ENCODE measurements around the gene RANGAP1. TPM values are rescaled to one million over a fixed set of nuclear protein-coding genes. Genes with fewer than 3 reads are reported as not detected.

RANGAP1 gene
- polyA plus RNA-seq, 1 donor (not counting 4 experiments of a cell fraction or from before 2014, with no cell fraction given) = 85.9 TPM

- H3K9me1 ChIP-seq (ENCODE audit: control insufficient read depth, extremely low read depth, insufficient read depth, low read length) = no peaks in the 10 kb centered on the region
- no peak overlapping the region for H3K27ac ChIP-seq (ENCODE audit: control insufficient read depth, insufficient read depth, low read length)
- no peak overlapping the region for H3K9ac ChIP-seq (ENCODE audit: control insufficient read depth, extremely low read depth, insufficient read depth, low read length)
- H3K27me3 ChIP-seq (ENCODE audit: control insufficient read depth, extremely low read depth, insufficient read depth, low read length) = no peaks in the 10 kb centered on the region
- no peak overlapping the region for H2AFZ ChIP-seq (ENCODE audit: control insufficient read depth, low read length)
- FAIRE-seq (no peak), DNase-seq (ENCODE audit: low read depth, low spot score) (no peak)
- H3K4me1 ChIP-seq (ENCODE audit: control insufficient read depth, extremely low read depth, insufficient read depth, low read length) = peaks cover 18% of the 10 kb centered on the region
- no peak overlapping the region for H3K4me3 ChIP-seq (ENCODE audit: control insufficient read depth in 2 of 3, extremely low read depth in 1 of 3, insufficient read depth in 2 of 3, low read depth in 1 of 3, low read length in 3 of 3)
- dilution Hi-C loops (cut with MboI; ENCODE audit: extremely low pct_ligation_motif_present, low sequenced_read_pairs) = no loop called here
- TF ChIP-seq EZH2 (IDR thresholded peaks at IDR 0.05; ENCODE audit: low read length) = no peak
- TF ChIP-seq, protein P1, sequence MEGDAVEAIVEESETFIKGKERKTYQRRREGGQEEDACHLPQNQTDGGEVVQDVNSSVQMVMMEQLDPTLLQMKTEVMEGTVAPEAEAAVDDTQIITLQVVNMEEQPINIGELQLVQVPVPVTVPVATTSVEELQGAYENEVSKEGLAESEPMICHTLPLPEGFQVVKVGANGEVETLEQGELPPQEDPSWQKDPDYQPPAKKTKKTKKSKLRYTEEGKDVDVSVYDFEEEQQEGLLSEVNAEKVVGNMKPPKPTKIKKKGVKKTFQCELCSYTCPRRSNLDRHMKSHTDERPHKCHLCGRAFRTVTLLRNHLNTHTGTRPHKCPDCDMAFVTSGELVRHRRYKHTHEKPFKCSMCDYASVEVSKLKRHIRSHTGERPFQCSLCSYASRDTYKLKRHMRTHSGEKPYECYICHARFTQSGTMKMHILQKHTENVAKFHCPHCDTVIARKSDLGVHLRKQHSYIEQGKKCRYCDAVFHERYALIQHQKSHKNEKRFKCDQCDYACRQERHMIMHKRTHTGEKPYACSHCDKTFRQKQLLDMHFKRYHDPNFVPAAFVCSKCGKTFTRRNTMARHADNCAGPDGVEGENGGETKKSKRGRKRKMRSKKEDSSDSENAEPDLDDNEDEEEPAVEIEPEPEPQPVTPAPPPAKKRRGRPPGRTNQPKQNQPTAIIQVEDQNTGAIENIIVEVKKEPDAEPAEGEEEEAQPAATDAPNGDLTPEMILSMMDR (optimal IDR thresholded peaks at IDR 0.05 in 1 of 3, IDR thresholded peaks at IDR 0.05 in 1 of 3, conservative IDR thresholded peaks at IDR 0.05 in 1 of 3; ENCODE audit: extremely low read depth in 1 of 3, insufficient read depth in 2 of 3, low read length in 3 of 3) = no peak
- no peaks in the 10 kb centered on the region for H3K9me3 ChIP-seq (ENCODE audit: control insufficient read depth, low read depth, low read length)
- H3K79me2 ChIP-seq (ENCODE audit: control insufficient read depth, insufficient read depth, low read length) = no peaks in the 10 kb centered on the region
- H4K20me1 ChIP-seq (ENCODE audit: control insufficient read depth, extremely low read depth, insufficient read depth, low read length) = no peaks in the 10 kb centered on the region
- peaks cover 13 to 21% of the 10 kb centered on the region in 2 experiments for H3K36me3 ChIP-seq (ENCODE audit: control insufficient read depth in 2 of 2, extremely low read depth in 1 of 2, insufficient read depth in 2 of 2, low read length in 2 of 2)
- no peak overlapping the region for H3K4me2 ChIP-seq (ENCODE audit: control insufficient read depth, extremely low read depth, insufficient read depth, low read depth, low read length)
Observed at GRCh38 chr22:41215409-41215808, 70.6 kb downstream of the RANGAP1 start.

GRCh38 chr22:41206719-41207118, 79.3 kb downstream of the RANGAP1 start:
- H3K4me1 ChIP-seq (ENCODE audit: control insufficient read depth, extremely low read depth, insufficient read depth, low read length) = peaks cover 9% of the 10 kb centered on the region
- TF ChIP-seq, protein P1 (optimal IDR thresholded peaks at IDR 0.05 in 1 of 3, IDR thresholded peaks at IDR 0.05 in 1 of 3, conservative IDR thresholded peaks at IDR 0.05 in 1 of 3; ENCODE audit: extremely low read depth in 1 of 3, insufficient read depth in 2 of 3, low read length in 3 of 3) = no peak
- no peak for TF ChIP-seq EZH2 (IDR thresholded peaks at IDR 0.05; ENCODE audit: low read length)
- H3K4me3 ChIP-seq (ENCODE audit: control insufficient read depth in 2 of 3, extremely low read depth in 1 of 3, insufficient read depth in 2 of 3, low read depth in 1 of 3, low read length in 3 of 3) = no peak overlapping the region
- DNase-seq (ENCODE audit: low read depth, low spot score) (no peak), FAIRE-seq (no peak)
- no peak overlapping the region for H3K9ac ChIP-seq (ENCODE audit: control insufficient read depth, extremely low read depth, insufficient read depth, low read length)
- no peak overlapping the region for H2AFZ ChIP-seq (ENCODE audit: control insufficient read depth, low read length)
- no peak overlapping the region for H3K27ac ChIP-seq (ENCODE audit: control insufficient read depth, insufficient read depth, low read length)
- H3K9me3 ChIP-seq (ENCODE audit: control insufficient read depth, low read depth, low read length) = no peaks in the 10 kb centered on the region
- no peak overlapping the region for H3K4me2 ChIP-seq (ENCODE audit: control insufficient read depth, extremely low read depth, insufficient read depth, low read depth, low read length)
- H3K36me3 ChIP-seq (ENCODE audit: control insufficient read depth in 2 of 2, extremely low read depth in 1 of 2, insufficient read depth in 2 of 2, low read length in 2 of 2) = peaks cover 3 to 13% of the 10 kb centered on the region in 2 experiments
- H3K27me3 ChIP-seq (ENCODE audit: control insufficient read depth, extremely low read depth, insufficient read depth, low read length) = no peaks in the 10 kb centered on the region
- H3K9me1 ChIP-seq (ENCODE audit: control insufficient read depth, extremely low read depth, insufficient read depth, low read length) = no peaks in the 10 kb centered on the region
- H4K20me1 ChIP-seq (ENCODE audit: control insufficient read depth, extremely low read depth, insufficient read depth, low read length) = no peaks in the 10 kb centered on the region
- dilution Hi-C loops (cut with MboI; ENCODE audit: extremely low pct_ligation_motif_present, low sequenced_read_pairs) = no loop called here
- H3K79me2 ChIP-seq (ENCODE audit: control insufficient read depth, insufficient read depth, low read length) = peaks cover 25% of the 10 kb centered on the region
